ENCODE results near the gene TLE3.

TLE3 gene

GRCh38 chr15:70033109-70033508 is 64.6 kb downstream of the TLE3 start:
- TF ChIP-seq ZNF70 (CRISPR knock-in tag; IDR thresholded peaks at IDR 0.05) = 0 out of 2 replicates have a peak, but pooled peaks have one; percentile 9
- TF ChIP-seq ZNF565 (CRISPR knock-in tag; conservative IDR thresholded peaks at IDR 0.05; ENCODE audit: low read depth) = no peak
- peak; percentile 30 for ATAC-seq

GRCh38 chr15:70032509-70032908 is 65.2 kb downstream of the TLE3 start:
- TF ChIP-seq RARB (CRISPR knock-in tag; IDR thresholded peaks at IDR 0.05) (no peak), ISL1 (CRISPR knock-in tag; IDR thresholded peaks at IDR 0.05) (no peak), SNAI2 (CRISPR knock-in tag; IDR thresholded peaks at IDR 0.05) (no peak), ESRRG (CRISPR knock-in tag; IDR thresholded peaks at IDR 0.05) (no peak), CSRNP3 (CRISPR knock-in tag; IDR thresholded peaks at IDR 0.05) (no peak), POU6F1 (CRISPR knock-in tag; IDR thresholded peaks at IDR 0.05; ENCODE audit: borderline replicate concordance, low read depth) (no peak), GLIS3 (CRISPR knock-in tag; IDR thresholded peaks at IDR 0.05) (no peak), PATZ1 (CRISPR knock-in tag; IDR thresholded peaks at IDR 0.05; ENCODE audit: borderline replicate concordance) (no peak), TSHZ2 (CRISPR knock-in tag; IDR thresholded peaks at IDR 0.05) (no peak), TCF4 (CRISPR knock-in tag; IDR thresholded peaks at IDR 0.05; ENCODE audit: borderline replicate concordance) (no peak), CSDC2 (CRISPR knock-in tag; IDR thresholded peaks at IDR 0.05) (no peak), ZC3H10 (CRISPR knock-in tag; IDR thresholded peaks at IDR 0.05) (no peak)
- ATAC-seq = no peak

GRCh38 chr15:70031713-70032112 is 66.0 kb downstream of the TLE3 start:
- ATAC-seq = no peak
- TF ChIP-seq ZFP30 (CRISPR knock-in tag; IDR thresholded peaks at IDR 0.05) (no peak), CSRNP3 (CRISPR knock-in tag; IDR thresholded peaks at IDR 0.05) (no peak), OSR1 (CRISPR knock-in tag; IDR thresholded peaks at IDR 0.05) (no peak), ZNF8 (CRISPR knock-in tag; IDR thresholded peaks at IDR 0.05) (no peak), CSDC2 (CRISPR knock-in tag; IDR thresholded peaks at IDR 0.05) (no peak), GLIS3 (CRISPR knock-in tag; IDR thresholded peaks at IDR 0.05) (no peak), PATZ1 (CRISPR knock-in tag; IDR thresholded peaks at IDR 0.05; ENCODE audit: borderline replicate concordance) (no peak), ZC3H10 (CRISPR knock-in tag; IDR thresholded peaks at IDR 0.05) (no peak)

- no peak for TF ChIP-seq POU6F1 (CRISPR knock-in tag; IDR thresholded peaks at IDR 0.05; ENCODE audit: borderline replicate concordance, low read depth)
- ATAC-seq = no peak
Measured at GRCh38 chr15:70031261-70031660, 66.5 kb downstream of the TLE3 start.

Measured in SK-N-SH treated with all-trans-retinoic acid at 6 μM for 48 hours (cell line).